GM21825 (cell line): ENCODE data around the gene TACR2.

Source experiments
- ATAC-seq: cut with Tn5 transposase; IDR thresholded peaks from one replicate; pipeline ENCODE4 v1.9.1; 2021; ENCODE audit warnings: mild to moderate bottlenecking, moderate library complexity; ENCODE audit not compliant: unreplicated experiment

The TACR2 gene

DNA sequence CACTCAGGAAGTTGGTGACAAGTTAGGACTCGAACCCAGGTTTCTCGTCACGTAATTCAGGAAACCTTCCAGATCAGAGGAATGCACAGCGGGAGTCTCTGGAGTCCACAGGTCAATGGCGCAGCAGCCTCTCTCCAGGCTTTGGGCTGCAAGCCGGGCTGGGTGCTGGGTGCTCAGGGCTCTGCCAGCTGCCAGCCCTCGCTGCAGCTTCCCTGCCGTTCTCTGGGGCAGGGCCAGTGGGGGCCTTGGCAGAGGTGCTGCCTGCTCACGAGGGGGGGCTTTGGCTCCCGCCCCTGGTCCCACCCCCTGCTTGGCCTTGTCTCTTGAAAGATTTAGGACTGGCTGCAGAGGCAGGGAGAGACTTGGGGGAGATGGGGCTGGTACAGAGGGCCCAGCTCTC is at the start of gene TACR2:
Gene TACR2 (minus strand): TSS at position 224 of the 400 bp plus-strand sequence. CDS start 595 bp downstream, outside the sequence.
- no peak for ATAC-seq

DNA sequence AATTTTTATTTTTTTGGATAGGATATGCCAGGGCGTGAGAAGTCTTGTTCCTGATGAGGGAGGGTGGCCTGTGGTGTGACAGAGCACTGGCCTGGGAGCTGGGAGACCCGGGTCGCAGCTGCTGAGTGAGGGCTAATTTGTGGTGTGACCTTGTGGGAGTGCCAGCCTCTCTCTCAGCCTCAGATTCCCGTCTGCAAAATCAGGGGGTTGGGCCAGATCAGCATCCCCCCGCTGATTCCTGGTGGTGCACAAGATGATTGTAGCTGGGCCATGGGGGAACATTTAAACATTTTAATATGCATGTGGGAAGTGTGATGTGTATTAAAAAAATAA is 49.4 kb upstream of the TACR2 start:
- no peak for ATAC-seq

DNA sequence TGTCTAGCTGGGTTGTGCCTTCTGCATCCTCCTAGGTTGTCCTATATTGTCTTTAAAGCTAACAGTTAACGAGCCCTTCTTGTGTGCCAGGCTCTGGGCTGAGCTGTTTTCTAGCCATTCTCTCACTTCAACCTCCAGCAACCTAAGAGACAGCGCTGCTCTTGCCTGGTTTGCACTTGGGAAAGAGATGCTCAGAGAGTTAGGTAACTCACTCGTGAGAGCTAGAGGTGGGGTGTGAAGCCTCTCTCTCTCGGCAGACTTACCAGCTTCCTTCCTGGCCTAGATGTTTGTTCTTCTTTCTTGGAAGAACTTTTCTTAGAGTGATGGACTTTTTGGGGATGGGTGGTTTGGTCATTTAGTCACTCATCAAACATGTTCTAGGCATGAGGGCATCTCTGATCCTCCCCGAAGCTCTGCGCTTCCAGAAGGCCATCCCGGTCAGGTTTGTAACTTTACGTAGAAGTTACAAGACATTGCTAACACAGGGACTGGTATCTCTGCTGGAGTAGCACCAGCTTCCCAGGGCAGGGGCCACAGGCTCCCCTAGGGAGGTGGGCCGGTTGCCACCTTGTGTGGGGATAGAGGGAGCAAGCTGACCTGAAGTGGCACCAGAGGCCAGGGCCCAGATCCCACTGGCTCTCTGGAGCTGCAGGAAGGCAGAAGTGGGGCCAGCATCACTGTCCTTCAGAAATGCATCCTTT is 48.9 kb upstream of the TACR2 start:
- ATAC-seq = no peak

DNA sequence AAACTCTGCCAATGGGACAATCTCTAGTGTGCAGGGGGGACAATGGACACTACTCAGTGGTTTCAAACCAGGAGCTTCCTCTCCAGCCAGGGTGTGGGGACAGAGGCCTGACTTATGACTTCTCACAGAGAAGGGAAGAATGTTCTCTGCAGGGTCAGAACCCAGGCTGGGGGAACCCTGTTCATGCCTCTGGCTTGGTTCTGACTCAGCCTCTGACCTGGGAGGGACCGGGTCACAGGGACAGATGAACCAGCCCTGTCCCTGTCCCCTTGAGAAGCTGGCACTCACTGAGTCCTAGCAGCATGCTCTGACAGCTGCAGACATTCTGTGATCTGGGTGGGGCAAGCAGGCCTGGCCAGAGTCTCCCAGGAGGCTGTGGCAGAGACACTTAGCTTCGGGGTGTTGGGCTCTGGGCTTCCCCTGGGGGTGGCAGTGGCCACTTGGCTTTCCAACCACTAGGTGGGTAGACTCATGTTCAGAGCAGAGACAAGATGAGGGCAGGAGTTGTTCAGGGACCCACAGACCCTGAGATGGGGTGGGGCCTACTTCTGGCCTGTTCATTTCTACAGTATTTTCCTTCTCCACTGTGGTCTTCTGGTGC is 48.2 kb upstream of the TACR2 start:
- ATAC-seq = no peak

DNA sequence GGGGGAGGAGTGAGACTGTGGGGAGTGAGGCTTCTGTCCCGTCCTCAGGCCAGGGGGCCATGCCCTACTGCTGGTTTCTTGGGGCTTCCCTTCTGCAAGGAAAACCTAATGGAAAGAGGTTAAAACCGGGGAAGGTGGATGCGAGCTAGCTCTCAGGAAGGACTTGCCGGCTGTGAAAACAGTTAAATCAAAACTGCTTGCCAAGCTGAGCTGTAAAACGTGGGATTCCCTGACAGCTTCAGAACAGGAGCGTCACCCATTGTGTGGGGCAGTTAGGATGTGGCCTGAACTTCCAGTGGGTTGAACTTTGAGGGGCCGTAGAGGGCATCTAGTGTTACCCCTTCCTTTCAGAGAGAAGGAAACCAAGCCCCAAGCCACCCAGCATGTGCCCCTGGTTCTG is 47.7 kb upstream of the TACR2 start:
- ATAC-seq = no peak

DNA sequence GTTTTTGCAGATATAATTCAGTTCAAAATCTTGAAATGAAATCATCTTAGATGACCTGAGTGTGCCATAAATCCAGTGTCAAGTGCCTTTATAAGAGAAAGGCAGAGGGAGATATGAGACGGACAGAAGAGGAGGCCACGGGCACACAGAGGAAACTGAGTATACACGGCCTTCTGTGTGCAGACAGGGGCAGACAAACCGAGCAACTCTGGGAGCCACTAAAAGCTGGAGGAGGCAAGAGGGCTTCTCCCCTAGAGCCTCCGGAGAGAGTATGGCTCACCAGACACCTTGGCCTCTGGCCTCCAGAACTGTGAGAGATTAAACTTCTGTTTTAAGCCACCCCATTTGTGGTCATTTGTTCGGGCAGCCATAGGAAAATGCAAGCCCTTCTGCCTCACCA is 47.2 kb upstream of the TACR2 start:
- ATAC-seq = no peak

DNA sequence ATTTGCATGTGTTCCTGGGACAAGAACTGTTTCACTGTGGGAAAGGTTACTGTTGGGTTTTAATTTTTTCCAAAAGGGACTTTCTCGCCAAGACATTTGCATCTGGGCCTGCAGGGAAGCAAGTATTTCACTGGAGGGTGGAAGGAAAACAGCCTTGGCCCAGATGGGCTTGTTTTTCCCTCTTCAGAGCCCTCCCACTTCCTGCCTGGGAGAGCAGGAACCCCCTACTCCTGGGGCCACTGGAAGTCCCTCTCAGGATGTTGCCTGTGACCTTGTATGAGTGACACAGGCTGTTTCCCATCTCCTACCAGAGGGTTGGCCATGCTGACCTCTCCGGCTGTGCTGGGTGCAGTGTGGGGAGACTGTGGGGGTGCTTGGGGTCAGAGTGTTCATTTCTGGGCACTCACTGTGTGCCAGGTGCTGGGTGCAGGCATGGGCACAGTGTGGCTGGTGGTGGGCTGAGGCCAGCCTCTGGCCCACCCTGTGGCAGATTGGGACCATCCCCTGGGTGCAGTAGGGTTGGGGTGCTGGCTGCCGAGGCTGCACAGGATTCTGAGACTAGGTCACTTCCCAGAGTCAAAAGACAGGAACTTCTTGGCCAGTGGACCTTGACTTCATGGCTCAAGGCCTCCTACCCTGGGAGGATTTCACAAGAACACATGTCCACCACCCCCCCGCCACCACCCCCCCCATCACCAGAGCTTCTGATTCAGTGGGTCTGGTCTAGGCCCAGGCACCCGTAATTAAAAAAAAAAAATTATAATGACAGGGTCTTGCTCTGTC is 44.7 kb upstream of the TACR2 start:
- no peak for ATAC-seq

DNA sequence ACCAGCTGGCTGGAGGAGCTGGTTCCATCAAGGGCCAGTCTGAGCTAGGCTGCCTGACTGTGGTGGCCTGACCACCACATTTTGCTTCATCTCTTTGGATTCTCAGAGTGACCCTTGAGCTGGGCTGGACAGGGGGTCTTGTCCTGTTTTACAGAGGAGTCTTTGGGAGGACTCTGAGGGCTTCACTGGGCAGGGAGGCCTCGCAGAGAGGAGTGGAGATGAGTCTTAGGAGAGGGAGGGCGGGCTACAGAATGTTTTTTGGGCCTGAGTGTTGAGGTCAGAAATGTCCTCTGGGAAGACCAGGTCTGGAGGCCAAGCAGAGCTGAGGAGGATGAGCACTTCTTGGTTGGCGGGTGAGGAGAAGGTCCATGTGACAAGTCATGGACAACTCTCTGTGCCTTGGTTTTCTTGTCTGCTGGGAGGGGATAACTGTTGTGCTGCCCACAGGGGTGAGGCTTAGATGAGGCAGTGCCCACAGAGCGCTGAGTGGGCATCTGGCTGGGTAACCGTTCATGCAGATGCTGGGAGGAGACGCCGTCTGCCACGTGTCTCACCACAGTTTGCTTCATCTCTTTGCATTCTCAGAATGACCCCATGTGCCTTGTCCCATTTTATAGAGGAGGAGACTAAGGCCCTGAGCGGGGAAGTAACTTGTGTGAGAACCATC is 44.0 kb upstream of the TACR2 start:
- no peak for ATAC-seq

DNA sequence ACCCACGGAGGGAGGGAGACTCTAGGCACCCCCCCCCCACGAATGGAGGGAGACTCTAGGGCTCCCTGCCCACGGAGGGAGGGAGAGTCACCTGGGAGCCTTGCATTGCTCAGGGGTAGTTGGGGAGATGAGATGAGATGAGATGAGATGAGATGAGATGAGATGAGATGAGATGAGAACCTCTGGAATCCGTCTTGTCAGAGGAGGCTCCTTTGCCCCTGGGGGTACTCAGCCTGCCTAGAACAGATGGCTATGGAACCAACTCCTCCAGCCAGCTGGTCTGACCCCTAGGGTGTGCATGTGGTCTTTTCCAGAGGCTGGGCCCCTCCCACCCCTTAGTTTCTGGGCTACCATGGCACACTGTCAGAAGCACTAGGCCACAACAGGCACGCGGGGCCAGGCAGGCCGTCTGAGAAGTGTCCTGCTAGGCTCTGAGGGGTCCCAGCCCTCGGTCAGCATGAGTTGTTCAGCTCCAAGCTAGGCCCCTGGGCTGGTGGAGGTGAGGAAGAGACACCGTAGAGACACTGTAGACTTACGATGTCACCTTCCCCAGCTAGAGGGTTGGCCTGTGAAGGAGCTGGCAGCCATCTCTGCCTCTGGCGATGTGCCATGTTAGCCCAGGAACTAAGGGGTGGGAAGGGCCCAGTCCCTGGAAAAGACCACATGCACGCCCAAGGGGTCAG is 43.3 kb upstream of the TACR2 start:
- ATAC-seq = no peak

DNA sequence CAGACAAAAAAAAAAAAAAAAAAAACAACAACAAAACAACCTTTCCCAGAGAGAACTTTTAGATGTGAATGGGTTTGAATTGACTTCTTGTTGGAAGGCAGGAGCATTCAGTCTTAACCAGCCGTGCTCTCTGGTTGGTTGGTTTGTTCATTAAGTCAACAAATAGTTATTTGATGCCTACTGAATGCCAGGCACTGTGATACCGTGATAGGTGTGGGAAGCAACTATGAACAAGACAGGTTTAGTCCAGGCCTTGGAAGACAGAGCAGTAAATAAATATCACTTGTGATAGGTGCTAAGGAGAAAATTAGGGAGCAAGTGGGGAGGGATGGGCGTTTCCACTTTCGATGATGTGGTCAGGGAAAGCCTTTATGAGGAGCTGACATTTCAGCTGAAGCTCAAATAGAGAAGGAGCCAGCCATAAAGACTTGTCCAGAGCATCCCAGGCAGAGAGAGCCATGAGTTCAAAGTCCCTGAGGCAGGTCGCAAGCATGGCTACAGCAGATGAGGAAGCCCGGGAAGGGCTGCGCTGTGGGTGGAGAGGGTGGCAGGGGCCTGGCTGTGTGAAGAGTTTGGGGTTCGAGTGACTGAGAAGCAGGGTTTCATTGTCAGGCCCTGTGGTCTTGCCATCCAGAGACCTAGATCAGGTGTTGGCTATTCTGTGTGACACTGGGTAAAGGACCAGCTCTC is 42.5 kb upstream of the TACR2 start:
- no peak for ATAC-seq

DNA sequence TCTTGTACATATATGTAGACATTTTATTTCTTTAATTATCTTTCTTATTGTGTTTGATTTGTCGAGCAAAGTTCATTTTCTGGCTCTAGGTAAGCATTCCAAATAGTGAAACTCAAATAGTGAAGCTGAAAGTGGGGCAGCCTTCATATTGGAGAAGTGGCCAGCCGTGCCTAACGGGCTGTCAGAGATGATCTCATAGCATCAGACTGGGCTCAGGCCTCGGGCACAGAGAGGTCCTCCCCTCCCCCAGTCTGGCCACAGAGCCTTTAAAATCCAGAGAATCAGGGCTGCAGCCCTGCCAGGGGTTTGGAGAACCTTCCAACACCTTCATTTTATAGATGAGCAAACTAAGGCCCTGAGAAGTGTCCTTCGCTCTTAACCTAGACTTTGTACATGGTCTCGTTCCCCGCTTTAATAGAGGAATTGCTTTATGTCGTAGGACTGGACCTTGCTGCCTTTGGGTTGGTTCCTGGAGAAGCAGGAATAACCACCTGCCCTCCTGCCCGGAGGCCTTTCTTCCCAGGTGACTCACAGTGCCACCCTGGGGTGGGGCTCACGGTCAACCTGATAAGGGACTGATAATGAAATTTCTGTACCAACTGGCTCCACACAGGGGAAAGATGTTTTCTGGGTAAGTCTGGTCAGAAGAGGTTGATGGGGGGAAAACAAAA is 41.8 kb upstream of the TACR2 start:
- no peak for ATAC-seq

DNA sequence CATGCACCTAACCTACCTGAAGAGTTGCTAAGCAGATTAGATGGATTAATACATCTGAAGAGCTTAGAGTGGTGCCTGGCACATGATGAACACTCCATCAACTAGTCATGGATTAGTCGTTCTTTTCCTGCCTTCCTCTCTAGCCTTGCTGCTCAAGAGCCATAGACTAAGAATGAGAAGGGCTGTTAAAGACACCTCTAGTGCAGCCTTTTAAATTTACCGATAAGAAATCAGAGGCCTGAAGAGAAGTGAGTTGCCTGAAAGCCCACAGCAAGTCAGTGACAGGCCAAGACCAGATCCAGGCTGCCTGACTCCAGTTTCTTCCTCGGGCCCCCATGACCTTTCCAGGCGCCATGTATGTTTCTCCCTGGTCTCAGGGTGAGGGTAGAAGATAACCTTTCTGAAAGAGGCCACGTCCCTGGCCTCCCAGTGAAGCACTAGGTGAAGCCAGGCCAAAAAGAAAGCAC is 41.1 kb upstream of the TACR2 start:
- ATAC-seq = no peak

DNA sequence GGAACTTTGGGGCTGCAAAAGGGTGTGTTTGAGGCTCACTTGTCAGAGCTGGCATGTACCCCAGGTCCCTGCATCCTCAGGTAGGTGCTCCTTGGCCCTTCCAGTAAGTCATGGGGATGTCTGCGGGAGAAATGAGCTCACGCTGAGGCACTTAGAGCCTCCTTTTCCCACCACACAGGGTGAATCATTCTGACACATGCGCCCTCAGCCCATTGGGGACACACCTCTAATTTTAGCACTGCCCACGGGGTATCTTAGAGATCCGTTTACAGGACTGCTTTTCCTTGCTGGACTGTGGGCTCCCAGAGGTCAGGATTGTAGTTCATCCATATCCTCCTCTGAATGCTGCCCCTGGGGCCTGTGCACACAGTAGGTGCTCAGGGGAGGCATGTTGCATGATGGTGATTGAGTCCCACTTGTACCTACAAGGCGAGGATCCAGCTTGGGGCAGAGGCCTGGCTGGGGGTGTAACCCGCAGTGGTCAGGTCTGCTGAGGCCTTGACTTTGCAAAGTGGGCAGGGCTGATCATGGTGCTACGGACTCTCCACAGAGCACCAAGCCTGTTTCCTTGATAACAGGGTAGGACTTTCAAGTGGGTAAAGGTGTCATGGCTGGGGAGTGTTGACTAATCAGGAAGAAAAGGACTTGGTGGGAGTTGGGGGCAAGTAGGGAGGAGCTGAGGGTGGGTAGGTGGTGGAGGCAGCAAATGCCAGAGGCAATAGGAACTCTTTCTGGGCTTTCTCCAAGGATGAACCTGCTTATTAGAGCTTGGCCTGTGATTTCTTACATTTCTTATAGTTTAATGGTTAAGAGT is 40.4 kb upstream of the TACR2 start:
- ATAC-seq = no peak

DNA sequence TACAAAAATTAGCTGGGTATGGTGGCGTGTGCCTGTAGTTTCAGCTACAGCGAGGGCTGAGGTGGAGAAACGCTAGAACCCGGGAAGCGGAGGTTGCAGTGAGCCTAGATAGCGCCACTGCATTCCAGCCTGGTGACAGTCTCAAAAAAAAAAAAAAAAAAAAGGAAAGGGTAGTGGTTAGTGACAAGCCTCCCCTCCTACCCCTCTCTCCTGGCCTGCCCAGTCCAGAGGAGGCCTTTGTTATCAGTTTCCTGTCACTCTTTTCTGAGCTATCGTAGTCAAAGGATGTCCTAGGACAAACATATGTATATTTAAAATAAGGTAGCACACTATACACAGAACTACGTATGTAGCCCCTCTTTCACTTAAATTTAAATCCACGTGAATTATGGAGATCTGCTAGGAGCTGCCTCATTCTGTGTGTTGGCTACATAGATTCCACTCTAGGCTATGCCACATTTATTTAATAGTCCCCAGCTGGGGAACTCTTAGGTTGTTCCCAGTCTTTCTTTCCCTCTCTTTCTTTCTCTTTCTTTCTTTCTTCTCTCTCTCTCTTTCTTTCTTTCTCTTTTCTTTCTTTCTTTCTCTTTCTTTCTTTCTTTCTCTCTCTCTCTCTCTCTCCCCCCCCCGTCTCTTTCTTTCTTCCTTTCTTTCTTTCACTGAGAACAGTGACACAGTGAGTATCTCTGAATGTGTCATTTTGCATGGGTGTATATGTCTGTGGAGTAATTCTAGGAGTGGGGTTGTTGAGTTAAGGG is 38.5 kb upstream of the TACR2 start:
- no peak for ATAC-seq

DNA sequence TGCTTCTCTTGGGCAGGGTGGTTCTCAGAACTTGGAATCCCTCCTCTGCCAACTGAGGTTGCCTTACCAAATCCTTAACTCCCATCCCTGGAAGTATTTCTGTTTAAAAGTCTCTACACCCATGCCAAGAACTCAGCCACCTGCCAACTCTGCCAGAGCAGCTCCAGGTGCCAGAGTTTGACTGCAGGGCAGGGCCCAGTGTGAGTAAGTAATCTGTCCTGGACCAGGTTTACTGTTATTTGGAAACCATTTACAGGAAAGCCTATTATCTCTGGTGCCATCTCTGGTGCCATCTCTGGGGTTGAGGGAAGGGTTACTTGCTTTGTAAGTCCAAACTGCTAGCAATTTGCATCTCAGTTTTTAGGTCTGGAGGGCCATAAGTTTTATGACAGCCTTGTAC is 37.1 kb upstream of the TACR2 start:
- no peak for ATAC-seq

DNA sequence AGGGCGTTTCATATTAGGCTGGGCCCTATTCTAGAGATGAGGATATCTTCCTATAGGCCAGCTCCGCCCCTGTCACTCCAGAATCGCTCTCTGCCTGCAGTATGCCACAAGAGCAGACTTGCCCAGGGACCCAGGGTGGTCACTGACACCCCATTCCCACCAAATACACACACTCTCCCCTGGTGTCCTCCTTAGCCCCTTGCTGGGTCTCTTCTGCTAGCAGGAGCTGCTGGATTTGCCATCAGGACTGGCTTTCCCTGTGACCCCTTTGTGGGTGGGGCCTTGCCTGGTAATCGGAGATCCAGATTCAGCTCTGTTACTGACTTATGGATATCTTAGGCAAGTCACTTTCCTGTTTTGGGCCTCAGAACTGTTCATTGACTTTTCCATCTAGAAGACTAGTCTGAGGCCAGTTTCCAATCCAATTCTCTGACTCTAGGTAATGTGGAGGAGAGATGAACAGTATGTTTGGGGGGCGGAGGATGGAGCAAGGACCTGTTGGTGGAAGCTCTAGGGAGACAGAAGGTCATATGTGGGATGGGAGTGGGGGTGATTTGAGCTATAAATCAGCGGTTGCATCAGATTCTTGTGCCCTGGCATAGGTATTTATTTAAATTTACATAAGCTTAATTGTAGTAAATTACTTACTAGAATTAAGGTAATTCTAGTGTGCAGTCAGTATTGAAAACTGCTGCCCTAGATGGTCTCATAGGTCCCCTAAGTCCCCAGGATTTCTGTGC is 36.1 kb upstream of the TACR2 start:
- ATAC-seq = no peak

DNA sequence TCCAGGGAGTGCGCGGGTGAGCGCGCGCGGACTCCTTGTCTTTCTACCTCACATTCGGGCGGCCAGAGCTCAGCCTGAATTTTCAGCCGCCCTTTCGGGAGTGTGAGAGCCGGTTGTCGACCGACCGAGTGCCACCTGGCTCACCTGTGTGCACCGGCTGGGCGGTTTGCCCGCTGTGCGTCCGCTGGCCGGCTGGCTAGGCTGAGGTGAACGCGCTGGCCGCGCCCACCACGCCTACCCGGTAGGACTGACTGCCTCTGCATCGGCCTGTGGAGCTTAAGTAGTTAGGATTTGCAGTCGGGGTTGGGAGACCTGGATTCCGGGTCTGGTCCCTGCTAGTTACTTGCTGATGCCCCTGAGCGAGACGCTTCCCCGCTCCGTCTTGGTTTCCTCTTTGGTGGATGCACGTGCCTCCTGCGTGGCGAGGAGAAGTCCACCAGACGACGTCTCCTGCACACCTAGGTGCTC is 35.1 kb upstream of the TACR2 start:
- ATAC-seq = no peak
